GM23338 (cell line): ENCODE measurements around the gene NTN4. TPM values are rescaled to one million over a fixed set of nuclear protein-coding genes. Genes with fewer than 3 reads are reported as not detected.

Experiments used
- ATAC-seq: fragments of 200-7000 bp; cut with Tn5 transposase; 3 replicates; pipeline ENCODE4 v1.9.1; 2020
- DNase-seq: peaks from one replicate; pipeline ENCODE4 v3.0.0-alpha.2; 2015; ENCODE audit warnings: low spot score
- H2AFZ ChIP-seq: fragments of 200-600 bp; sonication (generic); 2 replicates; pipeline ENCODE4 v1.8.0; 2016; ENCODE audit warnings: antibody characterized with exemption, mild to moderate bottlenecking, moderate library complexity
- H3F3A ChIP-seq: fragments of 200-600 bp; sonication (generic); replicated peaks from 2 replicates; pipeline ENCODE4 v1.8.0; 2017; ENCODE audit warnings: antibody characterized with exemption, mixed run types, low read depth
- H3K27ac ChIP-seq: fragments of 200-600 bp; sonication (generic); 2 replicates; pipeline ENCODE4 v1.6.1; 2016; ENCODE audit warnings: low read depth
- H3K27me3 ChIP-seq: fragments of 200-600 bp; sonication (generic); 2 replicates; pipeline ENCODE4 v1.8.0; 2016; ENCODE audit warnings: mild to moderate bottlenecking, mixed run types, moderate library complexity; ENCODE audit not compliant: insufficient read depth
- H3K36me3 ChIP-seq: fragments of 200-600 bp; sonication (generic); 2 replicates; pipeline ENCODE4 v1.8.0; 2016; ENCODE audit warnings: mild to moderate bottlenecking; ENCODE audit not compliant: insufficient read depth
- H3K4me1 ChIP-seq: fragments of 200-600 bp; sonication (generic); 2 replicates; pipeline ENCODE4 v1.8.0; 2016; ENCODE audit warnings: mild to moderate bottlenecking, moderate library complexity; ENCODE audit not compliant: insufficient read depth
- H3K4me2 ChIP-seq: fragments of 200-600 bp; sonication (generic); 2 replicates; pipeline ENCODE4 v1.7.1; 2017; ENCODE audit warnings: mixed run types
- H3K4me3 ChIP-seq: fragments of 200-600 bp; sonication (generic); 2 replicates; pipeline ENCODE4 v1.6.1; 2016; ENCODE audit warnings: mixed run types
- H3K79me2 ChIP-seq: fragments of 200-600 bp; sonication (generic); replicated peaks from 2 replicates; pipeline ENCODE4 v1.8.0; 2017; ENCODE audit warnings: mild to moderate bottlenecking; ENCODE audit not compliant: insufficient read depth
- H3K9me2 ChIP-seq: fragments of 200-600 bp; sonication (generic); 2 replicates; pipeline ENCODE4 v1.8.0; 2017; ENCODE audit not compliant: insufficient read depth
- H4K20me1 ChIP-seq: fragments of 200-600 bp; sonication (generic); replicated peaks from 2 replicates; pipeline ENCODE4 v1.8.0; 2017; ENCODE audit warnings: mild to moderate bottlenecking; ENCODE audit not compliant: insufficient read depth
- H3K27ac Mint-ChIP-seq: 2 replicates; pipeline ENCODE4 v1.8.0; 2020; ENCODE audit warnings: inconsistent platforms, mild to moderate bottlenecking, moderate library complexity, mixed read lengths
- H3K27me3 Mint-ChIP-seq: 3 replicates; pipeline ENCODE4 v1.8.0; 2022; ENCODE audit warnings: low read depth, mild to moderate bottlenecking, moderate library complexity, mixed read lengths, inconsistent platforms; ENCODE audit not compliant: insufficient read depth, poor library complexity
- H3K36me3 Mint-ChIP-seq: 3 replicates; pipeline ENCODE4 v1.8.0; 2021; ENCODE audit warnings: low read depth, mild to moderate bottlenecking, inconsistent platforms, moderate library complexity, mixed read lengths
- H3K4me1 Mint-ChIP-seq: 3 replicates; pipeline ENCODE4 v1.8.0; 2020; ENCODE audit warnings: mild to moderate bottlenecking, inconsistent platforms, mixed read lengths
- H3K4me3 Mint-ChIP-seq: 3 replicates; pipeline ENCODE4 v1.8.0; 2021; ENCODE audit warnings: moderate library complexity, mild to moderate bottlenecking, inconsistent platforms, mixed read lengths
- H3K9me3 Mint-ChIP-seq: 3 replicates; pipeline ENCODE4 v1.8.0; 2020; ENCODE audit warnings: moderate library complexity, mild to moderate bottlenecking, inconsistent platforms, mixed read lengths
- CREB1 ChIP-seq: fragments of 250-450 bp; sonication (Bioruptor Pico); IDR thresholded peaks from 2 replicates; pipeline ENCODE4 v1.5.0; 2020; ENCODE audit warnings: low read depth, mild to moderate bottlenecking, moderate library complexity
- CTCF ChIP-seq, 2 experiments: fragments of 200-600 bp in 1 of 2; sonication (generic) in 1 of 2; conservative IDR thresholded peaks; 2 replicates each; pipeline versions ENCODE4 v1.5.1 to v1.6.1; 2016 to 2017; ENCODE audit warnings: antibody characterized with exemption in 2 of 2, low read depth in 2 of 2, mild to moderate bottlenecking in 2 of 2, moderate library complexity in 1 of 2
- EZH2 ChIP-seq: fragments of 200-600 bp; sonication (generic); IDR thresholded peaks from one replicate; pipeline ENCODE4 v1.8.0; 2017; ENCODE audit warnings: antibody characterized with exemption, mild to moderate bottlenecking, low read depth; ENCODE audit not compliant: unreplicated experiment
- EZH2phosphoT487 ChIP-seq: fragments of 200-600 bp; sonication (generic); IDR thresholded peaks from one replicate; pipeline ENCODE4 v1.8.1; 2018; ENCODE audit warnings: antibody characterized with exemption; ENCODE audit not compliant: unreplicated experiment
- JUNB ChIP-seq: IDR thresholded peaks from one replicate; pipeline ENCODE4 v1.6.1; 2016; ENCODE audit warnings: antibody characterized with exemption; ENCODE audit not compliant: unreplicated experiment
- NANOG ChIP-seq: IDR thresholded peaks from 2 replicates; pipeline ENCODE4 v1.6.1; 2016; ENCODE audit warnings: antibody characterized with exemption, borderline replicate concordance
- POLR2AphosphoS5 ChIP-seq: IDR thresholded peaks from 2 replicates; pipeline ENCODE4 v1.6.1; 2016; ENCODE audit warnings: antibody characterized with exemption, low read depth
- REST ChIP-seq: IDR thresholded peaks from one replicate; pipeline ENCODE4 v1.6.1; 2018; ENCODE audit warnings: antibody characterized with exemption; ENCODE audit not compliant: unreplicated experiment
- STAT1 ChIP-seq: IDR thresholded peaks from one replicate; pipeline ENCODE4 v1.6.1; 2016; ENCODE audit warnings: antibody characterized with exemption; ENCODE audit not compliant: unreplicated experiment
- ZNF114 ChIP-seq: fragments of 250-450 bp; sonication (Bioruptor Pico); IDR thresholded peaks from 2 replicates; pipeline ENCODE4 v1.5.0; 2020; ENCODE audit warnings: mild to moderate bottlenecking, moderate library complexity
- ZNF331 ChIP-seq: fragments of 250-450 bp; sonication (Bioruptor Pico); IDR thresholded peaks from 2 replicates; pipeline ENCODE4 v1.5.0; 2020; ENCODE audit warnings: low read depth, mild to moderate bottlenecking, moderate library complexity
- polyA plus RNA-seq: library from polyadenylated mRNA; unstranded; fragments of >200 nt; fragmentation: Nextera tagmentation; extraction: Ambion mirVana; gene quantifications from 2 replicates; pipeline ENCODE4 v1.2.1, GENCODE V29; 2016
- total RNA-seq: library from RNA; depleted of rRNA; stranded (reverse); fragments of >200 nt; shearing (Covaris generic); gene quantifications from 2 replicates; pipeline ENCODE4 v1.2.3, GENCODE V29; 2014
- TF ChIP-seq, protein P1 (sequence below): fragments of 250-450 bp; sonication (Bioruptor Pico); IDR thresholded peaks from 2 replicates; pipeline ENCODE4 v1.5.0; 2020; ENCODE audit warnings: mild to moderate bottlenecking, moderate library complexity
- TF ChIP-seq, protein P2 (sequence below): IDR thresholded peaks from 2 replicates; pipeline ENCODE4 v1.6.1; 2016; ENCODE audit warnings: antibody characterized with exemption

The NTN4 gene
- total and polyA plus RNA-seq, 2 experiments from 2014 or later: 1.5 to 3.8 TPM

- no peaks in the 10 kb centered on the region for H3K27me3 Mint-ChIP-seq
- H3K9me3 Mint-ChIP-seq: no peaks in the 10 kb centered on the region
- no peak overlapping the region for H3K4me3 Mint-ChIP-seq
- no peak overlapping the region for H3K27ac Mint-ChIP-seq
- H3K27me3 ChIP-seq: no peaks in the 10 kb centered on the region
- no peaks in the 10 kb centered on the region for H3K9me2 ChIP-seq
- no peaks in the 10 kb centered on the region; the same call in 2 of the 3 replicates for H3K36me3 Mint-ChIP-seq
- H3K4me2 ChIP-seq: no peak overlapping the region
- no peaks in the 10 kb centered on the region for H3K36me3 ChIP-seq
- H3K4me1 Mint-ChIP-seq: peaks cover 5% of the 10 kb centered on the region
- no peak overlapping the region for H3K27ac ChIP-seq
- 0 out of 2 replicates have a peak, but pooled peaks cover 3% of the 10 kb centered on the region for H4K20me1 ChIP-seq
- no peaks in the 10 kb centered on the region for H3F3A ChIP-seq
- no peak overlapping the region for H2AFZ ChIP-seq
- no peak for DNase-seq
- no peaks in the 10 kb centered on the region for H3K79me2 ChIP-seq
- H3K4me1 ChIP-seq: no peaks in the 10 kb centered on the region
- no peak overlapping the region for H3K4me3 ChIP-seq
- no peak for ATAC-seq
- TF ChIP-seq ZNF114 (CRISPR knock-in tag) (no peak), EZH2phosphoT487 (no peak), NANOG (no peak), JUNB (no peak), ZNF331 (no peak), POLR2AphosphoS5 (no peak), STAT1 (no peak), CTCF (conservative IDR thresholded peaks at IDR 0.05; ENCODE audit: low read depth in 2 of 2) (no peak), EZH2 (no peak), CREB1 (no peak), REST (no peak)
- TF ChIP-seq, protein P1, sequence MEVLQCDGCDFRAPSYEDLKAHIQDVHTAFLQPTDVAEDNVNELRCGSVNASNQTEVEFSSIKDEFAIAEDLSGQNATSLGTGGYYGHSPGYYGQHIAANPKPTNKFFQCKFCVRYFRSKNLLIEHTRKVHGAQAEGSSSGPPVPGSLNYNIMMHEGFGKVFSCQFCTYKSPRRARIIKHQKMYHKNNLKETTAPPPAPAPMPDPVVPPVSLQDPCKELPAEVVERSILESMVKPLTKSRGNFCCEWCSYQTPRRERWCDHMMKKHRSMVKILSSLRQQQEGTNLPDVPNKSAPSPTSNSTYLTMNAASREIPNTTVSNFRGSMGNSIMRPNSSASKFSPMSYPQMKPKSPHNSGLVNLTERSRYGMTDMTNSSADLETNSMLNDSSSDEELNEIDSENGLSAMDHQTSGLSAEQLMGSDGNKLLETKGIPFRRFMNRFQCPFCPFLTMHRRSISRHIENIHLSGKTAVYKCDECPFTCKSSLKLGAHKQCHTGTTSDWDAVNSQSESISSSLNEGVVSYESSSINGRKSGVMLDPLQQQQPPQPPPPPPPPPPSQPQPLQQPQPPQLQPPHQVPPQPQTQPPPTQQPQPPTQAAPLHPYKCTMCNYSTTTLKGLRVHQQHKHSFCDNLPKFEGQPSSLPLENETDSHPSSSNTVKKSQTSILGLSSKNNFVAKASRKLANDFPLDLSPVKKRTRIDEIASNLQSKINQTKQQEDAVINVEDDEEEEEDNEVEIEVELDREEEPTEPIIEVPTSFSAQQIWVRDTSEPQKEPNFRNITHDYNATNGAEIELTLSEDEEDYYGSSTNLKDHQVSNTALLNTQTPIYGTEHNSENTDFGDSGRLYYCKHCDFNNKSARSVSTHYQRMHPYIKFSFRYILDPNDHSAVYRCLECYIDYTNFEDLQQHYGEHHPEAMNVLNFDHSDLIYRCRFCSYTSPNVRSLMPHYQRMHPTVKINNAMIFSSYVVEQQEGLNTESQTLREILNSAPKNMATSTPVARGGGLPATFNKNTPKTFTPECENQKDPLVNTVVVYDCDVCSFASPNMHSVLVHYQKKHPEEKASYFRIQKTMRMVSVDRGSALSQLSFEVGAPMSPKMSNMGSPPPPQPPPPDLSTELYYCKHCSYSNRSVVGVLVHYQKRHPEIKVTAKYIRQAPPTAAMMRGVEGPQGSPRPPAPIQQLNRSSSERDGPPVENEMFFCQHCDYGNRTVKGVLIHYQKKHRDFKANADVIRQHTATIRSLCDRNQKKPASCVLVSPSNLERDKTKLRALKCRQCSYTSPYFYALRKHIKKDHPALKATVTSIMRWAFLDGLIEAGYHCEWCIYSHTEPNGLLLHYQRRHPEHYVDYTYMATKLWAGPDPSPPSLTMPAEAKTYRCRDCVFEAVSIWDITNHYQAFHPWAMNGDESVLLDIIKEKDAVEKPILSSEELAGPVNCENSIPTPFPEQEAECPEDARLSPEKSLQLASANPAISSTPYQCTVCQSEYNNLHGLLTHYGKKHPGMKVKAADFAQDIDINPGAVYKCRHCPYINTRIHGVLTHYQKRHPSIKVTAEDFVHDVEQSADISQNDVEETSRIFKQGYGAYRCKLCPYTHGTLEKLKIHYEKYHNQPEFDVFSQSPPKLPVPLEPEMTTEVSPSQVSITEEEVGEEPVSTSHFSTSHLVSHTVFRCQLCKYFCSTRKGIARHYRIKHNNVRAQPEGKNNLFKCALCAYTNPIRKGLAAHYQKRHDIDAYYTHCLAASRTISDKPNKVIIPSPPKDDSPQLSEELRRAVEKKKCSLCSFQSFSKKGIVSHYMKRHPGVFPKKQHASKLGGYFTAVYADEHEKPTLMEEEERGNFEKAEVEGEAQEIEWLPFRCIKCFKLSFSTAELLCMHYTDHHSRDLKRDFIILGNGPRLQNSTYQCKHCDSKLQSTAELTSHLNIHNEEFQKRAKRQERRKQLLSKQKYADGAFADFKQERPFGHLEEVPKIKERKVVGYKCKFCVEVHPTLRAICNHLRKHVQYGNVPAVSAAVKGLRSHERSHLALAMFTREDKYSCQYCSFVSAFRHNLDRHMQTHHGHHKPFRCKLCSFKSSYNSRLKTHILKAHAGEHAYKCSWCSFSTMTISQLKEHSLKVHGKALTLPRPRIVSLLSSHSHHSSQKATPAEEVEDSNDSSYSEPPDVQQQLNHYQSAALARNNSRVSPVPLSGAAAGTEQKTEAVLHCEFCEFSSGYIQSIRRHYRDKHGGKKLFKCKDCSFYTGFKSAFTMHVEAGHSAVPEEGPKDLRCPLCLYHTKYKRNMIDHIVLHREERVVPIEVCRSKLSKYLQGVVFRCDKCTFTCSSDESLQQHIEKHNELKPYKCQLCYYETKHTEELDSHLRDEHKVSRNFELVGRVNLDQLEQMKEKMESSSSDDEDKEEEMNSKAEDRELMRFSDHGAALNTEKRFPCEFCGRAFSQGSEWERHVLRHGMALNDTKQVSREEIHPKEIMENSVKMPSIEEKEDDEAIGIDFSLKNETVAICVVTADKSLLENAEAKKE (CRISPR knock-in tag): no peak
- TF ChIP-seq, protein P2, sequence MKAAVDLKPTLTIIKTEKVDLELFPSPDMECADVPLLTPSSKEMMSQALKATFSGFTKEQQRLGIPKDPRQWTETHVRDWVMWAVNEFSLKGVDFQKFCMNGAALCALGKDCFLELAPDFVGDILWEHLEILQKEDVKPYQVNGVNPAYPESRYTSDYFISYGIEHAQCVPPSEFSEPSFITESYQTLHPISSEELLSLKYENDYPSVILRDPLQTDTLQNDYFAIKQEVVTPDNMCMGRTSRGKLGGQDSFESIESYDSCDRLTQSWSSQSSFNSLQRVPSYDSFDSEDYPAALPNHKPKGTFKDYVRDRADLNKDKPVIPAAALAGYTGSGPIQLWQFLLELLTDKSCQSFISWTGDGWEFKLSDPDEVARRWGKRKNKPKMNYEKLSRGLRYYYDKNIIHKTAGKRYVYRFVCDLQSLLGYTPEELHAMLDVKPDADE: no peak
Observed at GRCh38 chr12:95738024-95738611, 52.4 kb downstream of the NTN4 start.
